K562 (cell line): ENCODE results near the gene RMND5B. TPM values are rescaled to one million over a fixed set of nuclear protein-coding genes. Genes with fewer than 3 reads are reported as not detected.

Experiments
- ARID1B ChIP-seq: fragments of 450-650 bp; IDR thresholded peaks from 2 replicates; pipeline ENCODE4 v1.6.1; 2016; ENCODE audit warnings: antibody characterized with exemption, mild to moderate bottlenecking, inconsistent platforms
- CC2D1A ChIP-seq: fragments of 450-650 bp; IDR thresholded peaks from 2 replicates; pipeline ENCODE4 v1.6.1; 2017; ENCODE audit warnings: mild to moderate bottlenecking
- CCAR2 ChIP-seq: fragments of 200-400 bp; formaldehyde crosslinking; IDR thresholded peaks from 2 replicates; pipeline ENCODE4 v1.6.1; 2017; ENCODE audit warnings: mild to moderate bottlenecking, low read depth, low read length
- E2F6 ChIP-seq, 2 experiments: IDR thresholded peaks; 2 replicates each; pipeline ENCODE4 v1.6.1; 2011; ENCODE audit warnings: borderline replicate concordance in 1 of 2, control low read depth in 1 of 2, low read depth in 1 of 2, low read length in 1 of 2, mild to moderate bottlenecking in 1 of 2, mixed read lengths in 1 of 2, moderate library complexity in 1 of 2; ENCODE audit not compliant: insufficient read depth in 1 of 2, insufficient read length in 1 of 2, poor library complexity in 1 of 2, severe bottlenecking in 1 of 2; ENCODE audit errors: extremely low read depth in 1 of 2
- GABPB1 ChIP-seq: sonication (generic); formaldehyde crosslinking; IDR thresholded peaks from 2 replicates; pipeline ENCODE4 v1.8.0; 2022; ENCODE audit warnings: mild to moderate bottlenecking, missing genetic modification reagents
- JUND ChIP-seq, 2 experiments: IDR thresholded peaks; 2 replicates in 1 of 2; 3 replicates in 1 of 2; pipeline ENCODE4 v1.6.1; 2011; ENCODE audit warnings: borderline replicate concordance in 2 of 2, low read depth in 2 of 2, low read length in 2 of 2, improper control_type of control experiment in 1 of 2, missing biosample characterization in 1 of 2, missing genetic modification characterization in 1 of 2, missing genetic modification reagents in 1 of 2
- KAT7 ChIP-seq: sonication (generic); formaldehyde crosslinking; IDR thresholded peaks from 2 replicates; pipeline ENCODE4 v1.8.0; 2022; ENCODE audit warnings: missing genetic modification reagents, mild to moderate bottlenecking, borderline replicate concordance
- KDM5B ChIP-seq: fragments of 200-600 bp; sonication (generic); IDR thresholded peaks from 2 replicates; pipeline ENCODE4 v1.6.1; 2012; ENCODE audit warnings: low read depth, mild to moderate bottlenecking, moderate library complexity, low read length, control low read depth, inconsistent platforms; ENCODE audit not compliant: insufficient replicate concordance
- NCOA6 ChIP-seq: fragments of 450-650 bp; IDR thresholded peaks from 2 replicates; pipeline ENCODE4 v1.6.1; 2017; ENCODE audit warnings: mild to moderate bottlenecking
- NR1H2 ChIP-seq: sonication (generic); formaldehyde crosslinking; IDR thresholded peaks from 2 replicates; pipeline ENCODE4 v1.4.0; 2020; ENCODE audit warnings: mild to moderate bottlenecking, missing genetic modification reagents
- PRMT5 ChIP-seq: sonication (generic); formaldehyde crosslinking; IDR thresholded peaks from 2 replicates; pipeline ENCODE4 v1.5.0; 2020; ENCODE audit warnings: missing genetic modification reagents
- PTBP1 ChIP-seq: fragments of 200-400 bp; formaldehyde crosslinking; IDR thresholded peaks from 2 replicates; pipeline ENCODE4 v1.6.1; 2017; ENCODE audit warnings: low read depth, low read length
- RBM25 ChIP-seq: fragments of 200-400 bp; formaldehyde crosslinking; IDR thresholded peaks from 2 replicates; pipeline ENCODE4 v1.6.1; 2018; ENCODE audit warnings: low read length, low read depth, moderate library complexity; ENCODE audit not compliant: severe bottlenecking
- SIN3A ChIP-seq, 2 experiments: fragments of 150-350 bp in 1 of 2; IDR thresholded peaks; 2 replicates each; pipeline ENCODE4 v1.6.1; 2011 to 2016; ENCODE audit warnings: borderline replicate concordance in 2 of 2, low read depth in 2 of 2, low read length in 2 of 2, mild to moderate bottlenecking in 2 of 2, moderate library complexity in 2 of 2; ENCODE audit not compliant: control insufficient read depth in 1 of 2
- SP1 ChIP-seq: sonication (generic); formaldehyde crosslinking; IDR thresholded peaks from 2 replicates; pipeline ENCODE4 v1.8.1; 2022; ENCODE audit warnings: mild to moderate bottlenecking, missing genetic modification reagents
- SPI1 ChIP-seq: IDR thresholded peaks from 2 replicates; pipeline ENCODE4 v1.6.1; 2011; ENCODE audit warnings: low read depth, low read length, control low read depth, borderline replicate concordance
- TSHZ1 ChIP-seq: fragments of 250-450 bp; sonication (Bioruptor Pico); IDR thresholded peaks from 2 replicates; pipeline ENCODE4 v1.4.0; 2020; ENCODE audit warnings: mild to moderate bottlenecking, moderate library complexity
- ZBTB9 ChIP-seq: fragments of 450-650 bp; formaldehyde crosslinking; IDR thresholded peaks from 2 replicates; pipeline ENCODE4 v1.4.0; 2020; ENCODE audit warnings: mild to moderate bottlenecking, moderate library complexity
- ZNF12 ChIP-seq: sonication (generic); formaldehyde crosslinking; IDR thresholded peaks from 2 replicates; pipeline ENCODE4 v1.4.0; 2020; ENCODE audit warnings: mild to moderate bottlenecking, missing genetic modification reagents
- polyA plus RNA-seq, 8 experiments: library from polyadenylated mRNA; depleted of rRNA in 4 of 8; stranded (reverse) in 5 of 8; unstranded in 3 of 8; fragments of >200 nt; fragmentation: Nextera tagmentation in 2 of 8; fragmentation: Illumina TruSeq in 1 of 8; extraction: Ambion mirVana in 2 of 8; extraction: Trizol in 1 of 8; gene quantifications; 2 replicates each; pipeline versions ENCODE4 v1.2.1 to v1.2.3, GENCODE V29; 2011 to 2014; ENCODE audit warnings: inconsistent platforms in 1 of 8, missing spikeins in 1 of 8
- total RNA-seq, 7 experiments: library from RNA; depleted of rRNA in 6 of 7; stranded (reverse); fragments of >200 nt in 6 of 7; fragmentation: Illumina TruSeq in 2 of 7; extraction: Trizol in 2 of 7; gene quantifications; 2 replicates each; pipeline versions ENCODE4 v1.2.1 to v1.2.3, GENCODE V29; 2011 to 2021; ENCODE audit warnings: low replicate concordance in 1 of 7

The RMND5B gene
- total and polyA plus RNA-seq, 9 of the 15 experiments (the other 6 are each of a cell fraction or from before 2014, with no cell fraction given) = 2.6 to 57.0 (median 28.3) TPM

- TF ChIP-seq PRMT5 = no peak
- no peak for TF ChIP-seq RBM25
- TF ChIP-seq NCOA6 = no peak
- no peak for TF ChIP-seq ZBTB9 (CRISPR knock-in tag)
- TF ChIP-seq SP1 = peak; percentile 95
- no peak for TF ChIP-seq PTBP1
- peak; percentile 91 for TF ChIP-seq GABPB1 (CRISPR knock-in tag)
- peak; percentile 84 to 92 for TF ChIP-seq SIN3A (IDR thresholded peaks at IDR 0.05; ENCODE audit: borderline replicate concordance in 2 of 2, control insufficient read depth in 1 of 2, low read depth in 2 of 2, low read length in 2 of 2)
- no peak for TF ChIP-seq TSHZ1
- TF ChIP-seq CCAR2 = no peak
- peak; percentile 56 for TF ChIP-seq KDM5B
- TF ChIP-seq CC2D1A = peak; percentile 61; the same call in 1 of the 2 replicates
- peak; percentile 54; the same call in 1 of the 2 replicates for TF ChIP-seq NR1H2 (CRISPR knock-in tag)
- TF ChIP-seq JUND (IDR thresholded peaks at IDR 0.05; ENCODE audit: borderline replicate concordance, low read depth, low read length) = peak; percentile 59
- TF ChIP-seq JUND (tag; IDR thresholded peaks at IDR 0.05; ENCODE audit: borderline replicate concordance, low read depth, low read length) = peak; percentile 34; the same call in 1 of the 3 replicates
- no peak for TF ChIP-seq ZNF12 (CRISPR knock-in tag)
- TF ChIP-seq SPI1 = peak; percentile 65; the same call in 1 of the 2 replicates
- peak; percentile 87; the same call in 1 of the 2 replicates for TF ChIP-seq KAT7 (CRISPR knock-in tag)
- peak; percentile 23 to 26 for TF ChIP-seq E2F6 (IDR thresholded peaks at IDR 0.05; ENCODE audit: borderline replicate concordance in 1 of 2, extremely low read depth in 1 of 2, insufficient read depth in 1 of 2, insufficient read length in 1 of 2, low read depth in 1 of 2, low read length in 1 of 2, poor library complexity in 1 of 2, severe bottlenecking in 1 of 2)
- no peak for TF ChIP-seq ARID1B
These were observed 22.9 kb downstream of the RMND5B start, which contains the start of gene NHP2 (continued) for GRCh38 chr5:178153530-178154340.
